Liver (tissue), 9 donors: ENCODE results near the gene LRRC38. TPM values are rescaled to one million over a fixed set of nuclear protein-coding genes. Genes with fewer than 3 reads are reported as not detected.

ENCODE experiments used
- DNase-seq: peaks from one replicate; pipeline ENCODE4 v3.0.0-alpha.2; 2017; ENCODE audit warnings: low spot score
- H3K27ac ChIP-seq, 2 donors: one replicate each; pipeline ENCODE4 v1.7.0; 2013; ENCODE audit warnings: inconsistent platforms in 2 of 2, low read length in 2 of 2, control low read depth in 1 of 2, low read depth in 1 of 2, mild to moderate bottlenecking in 1 of 2
- H3K27me3 ChIP-seq, 4 donors: one replicate each; pipeline versions ENCODE4 v1.6.1 to v1.7.0; 2013; ENCODE audit warnings: low read length in 3 of 4, inconsistent platforms in 1 of 4, mild to moderate bottlenecking in 1 of 4, moderate library complexity in 1 of 4; ENCODE audit not compliant: control insufficient read depth in 4 of 4, insufficient read depth in 4 of 4
- H3K36me3 ChIP-seq, 4 donors: one replicate each; pipeline versions ENCODE4 v1.6.1 to v1.7.0; 2013; ENCODE audit warnings: low read length in 3 of 4, mild to moderate bottlenecking in 3 of 4, low read depth in 1 of 4, moderate library complexity in 1 of 4; ENCODE audit not compliant: control insufficient read depth in 4 of 4, insufficient read depth in 3 of 4
- H3K4me1 ChIP-seq, 4 donors: one replicate each; pipeline versions ENCODE4 v1.6.1 to v1.7.0; 2013; ENCODE audit warnings: low read length in 3 of 4, mild to moderate bottlenecking in 3 of 4, moderate library complexity in 1 of 4; ENCODE audit not compliant: control insufficient read depth in 4 of 4, insufficient read depth in 4 of 4
- H3K4me3 ChIP-seq, 3 donors: one replicate each; pipeline versions ENCODE4 v1.6.1 to v1.7.0; 2013; ENCODE audit warnings: low read length in 3 of 3, control low read depth in 1 of 3, low read depth in 1 of 3, mild to moderate bottlenecking in 1 of 3
- H3K9ac ChIP-seq, 2 donors: one replicate each; pipeline ENCODE4 v1.7.0; 2013; ENCODE audit warnings: low read length in 2 of 2, mild to moderate bottlenecking in 2 of 2, moderate library complexity in 2 of 2, control low read depth in 1 of 2, low read depth in 1 of 2
- H3K9me3 ChIP-seq, 4 donors: one replicate each; pipeline versions ENCODE4 v1.6.1 to v1.7.0; 2013; ENCODE audit warnings: low read length in 3 of 4; ENCODE audit not compliant: control insufficient read depth in 4 of 4
- ATF3 ChIP-seq: IDR thresholded peaks from 2 replicates; pipeline ENCODE4 v1.6.1; 2016; ENCODE audit warnings: antibody characterized with exemption
- CTCF ChIP-seq: fragments of 150-350 bp; IDR thresholded peaks from 2 replicates; pipeline ENCODE4 v1.5.1; 2017; ENCODE audit warnings: improper control_type of control experiment, low read depth, low read length; ENCODE audit not compliant: missing input control
- EGR1 ChIP-seq, 2 donors: IDR thresholded peaks; 2 replicates each; pipeline ENCODE4 v1.6.1; 2016 to 2018; ENCODE audit warnings: antibody characterized with exemption in 2 of 2, low read depth in 2 of 2
- FOXA1 ChIP-seq: IDR thresholded peaks from 2 replicates; pipeline ENCODE4 v1.6.1; 2016; ENCODE audit warnings: antibody characterized with exemption
- GABPA ChIP-seq, 2 donors: IDR thresholded peaks in 1 of 2; conservative IDR thresholded peaks in 1 of 2; 2 replicates each; pipeline ENCODE4 v1.6.1; 2016; ENCODE audit warnings: antibody characterized with exemption in 2 of 2, mild to moderate bottlenecking in 1 of 2, moderate library complexity in 1 of 2
- HNF4G ChIP-seq: IDR thresholded peaks from 2 replicates; pipeline ENCODE4 v1.6.1; 2016; ENCODE audit warnings: antibody characterized with exemption
- MAX ChIP-seq: IDR thresholded peaks from 2 replicates; pipeline ENCODE4 v1.6.1; 2016; ENCODE audit warnings: antibody characterized with exemption
- NR2F2 ChIP-seq: IDR thresholded peaks from 2 replicates; pipeline ENCODE4 v1.6.1; 2016; ENCODE audit warnings: antibody characterized with exemption
- REST ChIP-seq: IDR thresholded peaks from 2 replicates; pipeline ENCODE4 v1.6.1; 2016; ENCODE audit warnings: antibody characterized with exemption, mild to moderate bottlenecking
- RXRA ChIP-seq, 2 donors: IDR thresholded peaks; 2 replicates each; pipeline ENCODE4 v1.6.1; 2017 to 2018; ENCODE audit warnings: antibody characterized with exemption in 2 of 2, mild to moderate bottlenecking in 1 of 2
- TAF1 ChIP-seq: conservative IDR thresholded peaks from 2 replicates; pipeline ENCODE4 v1.6.1; 2016; ENCODE audit warnings: antibody characterized with exemption, mild to moderate bottlenecking
- ZBTB33 ChIP-seq: IDR thresholded peaks from 2 replicates; pipeline ENCODE4 v1.6.1; 2016; ENCODE audit warnings: antibody characterized with exemption
- WGBS: extraction: QIAGEN DNeasy Blood & Tissue Kit; methylation state at CpG from one replicate; pipeline ENCODE4 v1.1.7; 2013; 5-methylcytosine and 5-hydroxymethylcytosine counted together
- polyA plus RNA-seq, 2 donors: library from polyadenylated mRNA; stranded (reverse) in 1 of 2; unstranded in 1 of 2; fragments of 200-250 nt in 1 of 2; fragments of >200 nt in 1 of 2; fragmentation: Nextera tagmentation in 1 of 2; extraction: Ambion mirVana in 1 of 2; gene quantifications; one replicate each; pipeline versions ENCODE4 v1.2.1 to v1.2.3, GENCODE V29; 2013 to 2015
- total RNA-seq, 2 donors: library from RNA; depleted of rRNA; stranded (reverse); fragments of >200 nt; gene quantifications; one replicate each; pipeline ENCODE4 v1.2.3, GENCODE V29; 2014
- donor health status: healthy.
- donor health status: healthy.
- donor health status: healthy.
- donor health status: healthy.
- donor health status: healthy.

LRRC38 gene
- total and polyA plus RNA-seq, 4 donors: not detected

- no peak for TF ChIP-seq ZBTB33
- no peak for TF ChIP-seq EGR1 (IDR thresholded peaks at IDR 0.05; ENCODE audit: low read depth in 2 of 2)
- TF ChIP-seq FOXA1: no peak
Observed at GRCh38 chr1:13500806-13501205, 13.0 kb downstream of the LRRC38 start (continued).

GRCh38 chr1:13499422-13499821 lies 14.4 kb downstream of the LRRC38 start:
- H3K4me1 ChIP-seq: no peaks in the 10 kb centered on the region
- peaks cover 0 to 4% (median 0%) of the 10 kb centered on the region in 4 donors for H3K27me3 ChIP-seq
- DNase-seq: no peak
- no peaks in the 10 kb centered on the region for H3K36me3 ChIP-seq
- TF ChIP-seq FOXA1 (no peak), RXRA (IDR thresholded peaks at IDR 0.05) (no peak), HNF4G (no peak), NR2F2 (no peak)
- H3K9me3 ChIP-seq: no peaks in the 10 kb centered on the region
- 78% methylated on average over 5 of the region's 5 CpGs for WGBS
- H3K27ac ChIP-seq: no peak overlapping the region
- no peak overlapping the region for H3K9ac ChIP-seq
- H3K4me3 ChIP-seq: no peak overlapping the region

- peaks cover 0 to 4% (median 0%) of the 10 kb centered on the region in 4 donors for H3K27me3 ChIP-seq
- 57% methylated on average over 7 of the region's 7 CpGs for WGBS
- DNase-seq: no peak
Observed at GRCh38 chr1:13498553-13498952, 15.2 kb downstream of the LRRC38 start.

More at GRCh38 chr1:13498553-13498952, 15.2 kb downstream of the LRRC38 start:
- no peaks in the 10 kb centered on the region for H3K9me3 ChIP-seq
- no peaks in the 10 kb centered on the region for H3K4me1 ChIP-seq
- H3K9ac ChIP-seq: no peak overlapping the region
- H3K36me3 ChIP-seq: no peaks in the 10 kb centered on the region
- H3K4me3 ChIP-seq: no peak overlapping the region
- no peak for TF ChIP-seq MAX
- TF ChIP-seq TAF1: no peak
- no peak for TF ChIP-seq CTCF
- no peak for TF ChIP-seq GABPA (IDR thresholded peaks at IDR 0.05 in 1 of 2, conservative IDR thresholded peaks at IDR 0.05 in 1 of 2)
- no peak for TF ChIP-seq RXRA (IDR thresholded peaks at IDR 0.05)
- no peak for TF ChIP-seq ATF3
- TF ChIP-seq REST: no peak
- no peak overlapping the region for H3K27ac ChIP-seq
